ENCODE results near the gene PTPRN2.

PTPRN2 gene

GRCh38 chr7:157860406-157860805, 727.2 kb downstream of the PTPRN2 start:
- Histone ChIP-seq H3K27ac (no peak overlapping the region), H3K9ac (no peak overlapping the region), H3K4me2 (ENCODE audit: low read length) (no peak overlapping the region), H3K27me3 (ENCODE audit: control insufficient read depth, insufficient read depth, low read length) (no peaks in the 10 kb centered on the region), H3K4me1 (no peaks in the 10 kb centered on the region), H2AFZ (no peak overlapping the region), H3K9me3 (ENCODE audit: control insufficient read depth, low read length) (no peaks in the 10 kb centered on the region), H3K36me3 (ENCODE audit: control insufficient read depth, insufficient read depth, low read length) (no peaks in the 10 kb centered on the region), H3K79me2 (no peaks in the 10 kb centered on the region), H3K4me3 (ENCODE audit: low read depth, low read length) (no peak overlapping the region)
- no peak for TF ChIP-seq CTCF (IDR thresholded peaks at IDR 0.05)

- H2AFZ ChIP-seq, result no peak overlapping the region
- H3K36me3 ChIP-seq (ENCODE audit: control insufficient read depth, insufficient read depth, low read length), result no peaks in the 10 kb centered on the region
- H3K27me3 ChIP-seq (ENCODE audit: control insufficient read depth, insufficient read depth, low read length), result no peaks in the 10 kb centered on the region
- no peak overlapping the region for H3K27ac ChIP-seq
- no peaks in the 10 kb centered on the region for H3K9me3 ChIP-seq (ENCODE audit: control insufficient read depth, low read length)
- no peaks in the 10 kb centered on the region for H3K79me2 ChIP-seq
- no peak for TF ChIP-seq CTCF (IDR thresholded peaks at IDR 0.05)
- no peak overlapping the region for H3K4me2 ChIP-seq (ENCODE audit: low read length)
- no peak overlapping the region for H3K9ac ChIP-seq
- no peak overlapping the region for H3K4me3 ChIP-seq (ENCODE audit: low read depth, low read length)
- H3K4me1 ChIP-seq, result no peaks in the 10 kb centered on the region
Measured at GRCh38 chr7:157859915-157860314, 727.7 kb downstream of the PTPRN2 start.

GRCh38 chr7:157857578-157858075, 730.0 kb downstream of the PTPRN2 start:
- Histone ChIP-seq H2AFZ (no peak overlapping the region), H3K9me3 (ENCODE audit: control insufficient read depth, low read length) (no peaks in the 10 kb centered on the region), H3K27me3 (ENCODE audit: control insufficient read depth, insufficient read depth, low read length) (no peaks in the 10 kb centered on the region), H3K4me2 (ENCODE audit: low read length) (no peak overlapping the region), H3K4me1 (no peaks in the 10 kb centered on the region), H3K9ac (no peak overlapping the region), H3K27ac (no peak overlapping the region), H3K79me2 (no peaks in the 10 kb centered on the region), H3K4me3 (ENCODE audit: low read depth, low read length) (no peak overlapping the region), H3K36me3 (ENCODE audit: control insufficient read depth, insufficient read depth, low read length) (no peaks in the 10 kb centered on the region)
- no peak for TF ChIP-seq CTCF (IDR thresholded peaks at IDR 0.05)

GRCh38 chr7:157856873-157857577, 730.6 kb downstream of the PTPRN2 start:
- no peak overlapping the region for H2AFZ ChIP-seq
- no peaks in the 10 kb centered on the region for H3K27me3 ChIP-seq (ENCODE audit: control insufficient read depth, insufficient read depth, low read length)
- H3K79me2 ChIP-seq, result no peaks in the 10 kb centered on the region
- no peak for TF ChIP-seq CTCF (IDR thresholded peaks at IDR 0.05)
- no peak overlapping the region for H3K4me2 ChIP-seq (ENCODE audit: low read length)
- no peak overlapping the region for H3K4me3 ChIP-seq (ENCODE audit: low read depth, low read length)
- no peaks in the 10 kb centered on the region for H3K36me3 ChIP-seq (ENCODE audit: control insufficient read depth, insufficient read depth, low read length)
- H3K27ac ChIP-seq, result no peak overlapping the region
- H3K9me3 ChIP-seq (ENCODE audit: control insufficient read depth, low read length), result no peaks in the 10 kb centered on the region
- no peak overlapping the region for H3K9ac ChIP-seq
- no peaks in the 10 kb centered on the region for H3K4me1 ChIP-seq

Measured in parathyroid adenoma (tissue), 2 donors.